AG09319 (cell line): ENCODE results near the gene MED13.
"Not testable (repeated sequence)": the region's sequence is repeated elsewhere in the genome, so short reads cannot be mapped to it uniquely, and the experiment has no call there.

Source experiments
- DNase-seq: peaks from one replicate; pipeline ENCODE4 v3.0.0-alpha.2; 2010; ENCODE audit warnings: low read depth; ENCODE audit errors: extremely low read depth
- CTCF ChIP-seq: IDR thresholded peaks from 2 replicates; pipeline ENCODE4 v1.5.1; 2011; ENCODE audit warnings: low read depth, mild to moderate bottlenecking, inconsistent platforms, low read length, moderate library complexity

The MED13 gene

GRCh38 chr17:62014526-62014925, 50.6 kb downstream of the MED13 start:
- DNase-seq: no peak
- TF ChIP-seq CTCF: no peak

GRCh38 chr17:62009220-62009619, 55.9 kb downstream of the MED13 start:
- no peak for TF ChIP-seq CTCF
- no peak for DNase-seq

- no peak for DNase-seq
- TF ChIP-seq CTCF: no peak
Measured at GRCh38 chr17:62008294-62008693, 56.8 kb downstream of the MED13 start.

- no peak for DNase-seq
- no peak for TF ChIP-seq CTCF
Measured at GRCh38 chr17:62004388-62004787, 60.7 kb downstream of the MED13 start.

DNA sequence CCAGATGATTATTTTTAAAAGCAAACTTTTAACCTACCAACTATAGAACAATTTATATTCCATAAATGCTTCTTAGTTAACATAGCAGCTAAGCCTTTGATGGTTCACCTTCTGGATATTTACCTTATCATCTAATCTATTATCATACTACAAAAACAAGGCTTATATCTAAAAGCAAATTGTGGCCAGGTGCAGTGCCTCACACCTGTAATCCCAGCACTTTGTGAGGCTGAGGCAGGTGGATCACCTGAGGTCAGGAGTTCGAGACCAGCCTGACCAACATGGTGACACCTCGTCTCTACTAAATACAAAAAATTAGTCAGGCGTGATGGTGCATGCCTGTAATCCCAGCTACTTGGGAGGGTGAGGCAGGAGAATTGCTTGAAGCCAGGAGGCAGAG, 61.9 kb downstream of the MED13 start:
- DNase-seq: not testable (repeated sequence)

DNA sequence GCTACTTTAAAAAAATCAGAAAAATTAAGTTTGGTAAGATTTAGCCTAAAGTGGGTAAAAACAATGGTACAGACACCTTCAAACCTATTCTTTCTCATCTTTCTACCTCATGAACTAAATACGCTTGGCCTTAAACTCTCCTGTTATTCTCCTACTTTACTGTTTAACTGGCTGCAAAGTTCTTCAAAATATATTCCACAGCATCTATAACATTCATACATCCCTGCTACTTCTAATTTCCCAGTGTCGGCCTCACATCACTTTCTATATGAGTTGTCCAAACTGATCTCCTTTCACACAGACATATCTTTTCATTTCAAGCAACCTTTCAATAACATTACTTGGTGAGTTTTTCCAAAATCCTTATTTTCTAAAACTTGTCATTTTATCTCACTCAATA, 64.0 kb downstream of the MED13 start:
- TF ChIP-seq CTCF: no peak
- DNase-seq: no peak

- DNase-seq: no peak
- no peak for TF ChIP-seq CTCF
Measured at GRCh38 chr17:62000186-62000585, 64.9 kb downstream of the MED13 start.

DNA sequence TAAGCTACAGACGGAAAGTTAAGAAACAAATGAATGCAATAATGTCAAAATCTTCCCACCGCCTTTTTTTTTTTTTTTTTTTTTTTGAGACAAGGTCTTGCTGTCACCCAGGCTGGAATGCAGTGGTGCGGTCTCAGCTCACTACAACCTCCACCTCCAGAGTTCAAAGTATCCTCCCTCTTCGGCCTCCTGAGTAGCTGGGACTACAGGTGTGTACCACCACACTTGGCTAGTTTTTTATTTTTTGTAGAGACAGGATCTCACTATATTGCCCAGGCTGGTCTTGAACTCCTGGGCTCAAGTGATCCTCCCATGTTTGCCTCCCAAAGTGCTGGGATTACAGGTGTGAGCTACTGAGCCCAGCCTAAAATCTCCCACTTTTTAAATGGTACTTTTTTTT, 66.5 kb downstream of the MED13 start:
- not testable (repeated sequence) for DNase-seq

DNA sequence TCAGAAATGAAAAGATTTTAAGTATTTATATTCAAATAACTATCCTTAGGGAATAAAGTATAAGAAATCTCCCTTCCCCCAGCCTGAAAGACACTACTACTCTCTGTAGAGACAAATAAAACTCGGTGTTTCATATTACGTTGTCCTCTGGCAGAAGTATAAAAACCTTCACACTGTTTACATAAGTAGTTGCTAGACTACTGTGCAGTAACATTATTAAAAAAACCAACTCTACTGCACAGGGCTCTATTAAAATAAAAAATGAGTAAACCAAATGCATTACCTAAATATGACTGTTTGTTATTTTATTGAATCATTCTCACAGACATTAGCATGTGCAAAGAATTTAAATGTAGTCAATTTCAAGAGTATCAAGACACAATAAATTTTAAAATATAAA, 67.4 kb downstream of the MED13 start:
- peak; percentile 2 for DNase-seq
- TF ChIP-seq CTCF: no peak
